ENCODE data around the gene KLF7.

GRCh38 chr2:207182911-207183310 lies 17.2 kb upstream of the KLF7 start:
- no peak for TF ChIP-seq RAD21 (IDR thresholded peaks at IDR 0.05; ENCODE audit: low read depth)
- no peak for TF ChIP-seq YY1 (IDR thresholded peaks at IDR 0.05; ENCODE audit: low read depth)
- no peak for TF ChIP-seq NFIC (IDR thresholded peaks at IDR 0.05)
- no peak for TF ChIP-seq EGR1 (IDR thresholded peaks at IDR 0.05)
- TF ChIP-seq, protein P1, sequence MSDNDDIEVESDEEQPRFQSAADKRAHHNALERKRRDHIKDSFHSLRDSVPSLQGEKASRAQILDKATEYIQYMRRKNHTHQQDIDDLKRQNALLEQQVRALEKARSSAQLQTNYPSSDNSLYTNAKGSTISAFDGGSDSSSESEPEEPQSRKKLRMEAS (IDR thresholded peaks at IDR 0.05): no peak
- TF ChIP-seq CREB1 (IDR thresholded peaks at IDR 0.05; ENCODE audit: low read depth): no peak
- TF ChIP-seq, protein P2, sequence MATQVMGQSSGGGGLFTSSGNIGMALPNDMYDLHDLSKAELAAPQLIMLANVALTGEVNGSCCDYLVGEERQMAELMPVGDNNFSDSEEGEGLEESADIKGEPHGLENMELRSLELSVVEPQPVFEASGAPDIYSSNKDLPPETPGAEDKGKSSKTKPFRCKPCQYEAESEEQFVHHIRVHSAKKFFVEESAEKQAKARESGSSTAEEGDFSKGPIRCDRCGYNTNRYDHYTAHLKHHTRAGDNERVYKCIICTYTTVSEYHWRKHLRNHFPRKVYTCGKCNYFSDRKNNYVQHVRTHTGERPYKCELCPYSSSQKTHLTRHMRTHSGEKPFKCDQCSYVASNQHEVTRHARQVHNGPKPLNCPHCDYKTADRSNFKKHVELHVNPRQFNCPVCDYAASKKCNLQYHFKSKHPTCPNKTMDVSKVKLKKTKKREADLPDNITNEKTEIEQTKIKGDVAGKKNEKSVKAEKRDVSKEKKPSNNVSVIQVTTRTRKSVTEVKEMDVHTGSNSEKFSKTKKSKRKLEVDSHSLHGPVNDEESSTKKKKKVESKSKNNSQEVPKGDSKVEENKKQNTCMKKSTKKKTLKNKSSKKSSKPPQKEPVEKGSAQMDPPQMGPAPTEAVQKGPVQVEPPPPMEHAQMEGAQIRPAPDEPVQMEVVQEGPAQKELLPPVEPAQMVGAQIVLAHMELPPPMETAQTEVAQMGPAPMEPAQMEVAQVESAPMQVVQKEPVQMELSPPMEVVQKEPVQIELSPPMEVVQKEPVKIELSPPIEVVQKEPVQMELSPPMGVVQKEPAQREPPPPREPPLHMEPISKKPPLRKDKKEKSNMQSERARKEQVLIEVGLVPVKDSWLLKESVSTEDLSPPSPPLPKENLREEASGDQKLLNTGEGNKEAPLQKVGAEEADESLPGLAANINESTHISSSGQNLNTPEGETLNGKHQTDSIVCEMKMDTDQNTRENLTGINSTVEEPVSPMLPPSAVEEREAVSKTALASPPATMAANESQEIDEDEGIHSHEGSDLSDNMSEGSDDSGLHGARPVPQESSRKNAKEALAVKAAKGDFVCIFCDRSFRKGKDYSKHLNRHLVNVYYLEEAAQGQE (IDR thresholded peaks at IDR 0.05; ENCODE audit: low read depth): no peak

Measured in Ishikawa (cell line).